PC-3 (cell line): ENCODE measurements around the gene CLEC5A. TPM values are rescaled to one million over a fixed set of nuclear protein-coding genes. Genes with fewer than 3 reads are reported as not detected.

Source experiments
- ATAC-seq: fragments of 200-7000 bp; cut with Tn5 transposase; 2 replicates; pipeline ENCODE4 v1.9.1; 2020; ENCODE audit warnings: mild to moderate bottlenecking, moderate library complexity
- Bru-seq: library from RNA; stranded (reverse); fragments of 400-500 nt; gene quantifications from one replicate; lab custom pipeline; 2021; lab: Mats Ljungman, UMichigan
- BruChase-seq, 2 experiments: library from RNA; stranded (reverse); fragments of 400-500 nt; gene quantifications; one replicate each; lab custom pipeline; 2021; lab: Mats Ljungman, UMichigan
- BruUV-seq: library from RNA; stranded (reverse); fragments of 400-500 nt; replicated peaks from 2 replicates; lab custom pipeline; 2021; lab: Mats Ljungman, UMichigan
- CTCF ChIA-PET: fragments of 300-600 bp; sonication (Branson Sonifier 250); formaldehyde crosslinking; loops from one replicate; lab custom pipeline; 2022; ENCODE audit warnings: antibody characterized with exemption; lab: Charles Lee
- POLR2A ChIA-PET: fragments of 300-600 bp; sonication (Branson Sonifier 250); formaldehyde crosslinking; loops from one replicate; lab custom pipeline; 2022; ENCODE audit warnings: antibody characterized with exemption; ENCODE audit not compliant: unreplicated experiment; lab: Charles Lee
- DNase-seq: peaks from one replicate; pipeline ENCODE4 v3.0.0-alpha.2; 2015
- H2AFZ ChIP-seq: fragments of 300-600 bp; sonication (generic); 2 replicates; pipeline ENCODE4 v1.6.0; 2016; ENCODE audit warnings: antibody characterized with exemption, low read length
- H3F3A ChIP-seq: fragments of 300-600 bp; sonication (generic); one replicate; pipeline ENCODE4 v1.6.0; 2017; ENCODE audit warnings: antibody characterized with exemption, low read length, control low read depth, mild to moderate bottlenecking; ENCODE audit not compliant: unreplicated experiment
- H3K27ac ChIP-seq: fragments of 300-600 bp; sonication (generic); 2 replicates; pipeline ENCODE4 v1.5.1; 2016; ENCODE audit warnings: mild to moderate bottlenecking, low read length
- H3K27me3 ChIP-seq: fragments of 300-600 bp; sonication (generic); 2 replicates; pipeline ENCODE4 v1.6.1; 2016; ENCODE audit warnings: low read length, mixed read lengths
- H3K36me3 ChIP-seq: fragments of 300-600 bp; sonication (generic); 2 replicates; pipeline ENCODE4 v1.6.1; 2016; ENCODE audit warnings: low read depth, mixed run types, low read length, mixed read lengths
- H3K4me1 ChIP-seq: fragments of 300-600 bp; sonication (generic); 2 replicates; pipeline ENCODE4 v1.5.1; 2016; ENCODE audit warnings: low read length; ENCODE audit not compliant: insufficient read depth
- H3K4me2 ChIP-seq: fragments of 300-600 bp; sonication (generic); 2 replicates; pipeline ENCODE4 v1.6.0; 2016; ENCODE audit warnings: low read length
- H3K4me3 ChIP-seq: fragments of 300-600 bp; sonication (generic); 2 replicates; pipeline ENCODE4 v1.5.1; 2016; ENCODE audit warnings: mild to moderate bottlenecking, low read length, mixed read lengths
- H3K79me2 ChIP-seq: fragments of 300-600 bp; sonication (generic); 2 replicates; pipeline ENCODE4 v1.6.1; 2017; ENCODE audit warnings: low read length, mixed read lengths
- H3K9ac ChIP-seq: fragments of 300-600 bp; sonication (generic); 2 replicates; pipeline ENCODE4 v1.6.0; 2016; ENCODE audit warnings: mild to moderate bottlenecking, low read length
- H3K9me2 ChIP-seq: fragments of 300-600 bp; sonication (generic); replicated peaks from 2 replicates; pipeline ENCODE4 v1.6.1; 2016; ENCODE audit warnings: mixed run types, low read length, mixed read lengths
- H3K9me3 ChIP-seq: fragments of 300-600 bp; sonication (generic); 2 replicates; pipeline ENCODE4 v1.6.1; 2016; ENCODE audit warnings: low read length, mixed read lengths
- H4K20me1 ChIP-seq: fragments of 300-600 bp; sonication (generic); 2 replicates; pipeline ENCODE4 v1.6.1; 2016; ENCODE audit warnings: low read length, mixed read lengths
- CTCF ChIP-seq: fragments of 300-600 bp; sonication (generic); conservative IDR thresholded peaks from 2 replicates; pipeline ENCODE4 v1.5.1; 2017; ENCODE audit warnings: antibody characterized with exemption, low read depth, mild to moderate bottlenecking, low read length
- EZH2 ChIP-seq: fragments of 300-600 bp; sonication (generic); IDR thresholded peaks from one replicate; pipeline ENCODE4 v1.6.1; 2017; ENCODE audit warnings: antibody characterized with exemption, mild to moderate bottlenecking, low read length; ENCODE audit not compliant: unreplicated experiment
- EZH2phosphoT487 ChIP-seq: fragments of 300-600 bp; sonication (generic); IDR thresholded peaks from 2 replicates; pipeline ENCODE4 v1.6.1; 2018; ENCODE audit warnings: mild to moderate bottlenecking, antibody characterized with exemption, low read length, borderline replicate concordance
- intact Hi-C: fragments of 100-400 bp; cut with micrococcal nuclease; formaldehyde crosslinking; loops from 2 replicates; pipeline ENCODE4 v1.9.0; 2023
- long read RNA-seq: library from polyadenylated mRNA; unstranded; transcript quantifications from one replicate; pipeline ENCODE4 v2.0.0, GENCODE V29; 2021; ENCODE audit not compliant: unreplicated experiment
- total RNA-seq: library from RNA; depleted of rRNA; stranded (reverse); fragments of >200 nt; gene quantifications from 2 replicates; pipeline ENCODE4 v1.2.3, GENCODE V29; 2014; rRNA removed

The CLEC5A gene
- not detected in 2 replicates for total RNA-seq
- Bru-seq, nascent RNA, result not detected
- BruChase-seq, experiment 1, labeled RNA remaining after a 6-hour chase, result percentile 4 among the genes with signal in this experiment
- not detected for BruChase-seq, experiment 2, labeled RNA remaining after a 2-hour chase
- long read RNA-seq, result 0 reads

DNA sequence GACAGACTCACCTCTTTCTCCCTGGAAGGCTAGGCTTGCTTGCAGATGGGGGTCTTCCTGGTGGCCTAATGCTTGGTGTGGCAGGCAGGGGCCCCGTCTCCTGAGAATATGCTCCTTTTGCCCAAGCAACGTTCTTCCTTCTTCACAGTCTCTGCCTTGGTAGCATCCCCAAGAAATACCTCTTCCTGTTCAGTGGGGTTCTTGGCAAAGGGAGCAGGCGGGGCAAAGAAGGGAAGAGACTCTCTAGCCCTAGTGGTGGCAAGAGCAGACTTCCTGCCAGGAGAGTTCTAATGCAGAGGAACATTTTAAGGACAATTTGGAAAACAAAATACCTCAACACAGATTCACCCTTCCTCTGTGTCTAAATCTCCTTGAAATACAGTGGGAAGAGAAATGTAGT lies at the start of gene CLEC5A:
CLEC5A (minus strand) TSS at position 179 of the 400 bp plus-strand sequence. CDS start 682 bp downstream, outside the sequence.
- ChIA-PET CTCF (no interaction called here), POLR2A (no interaction called here)
- no TSS peak for BruUV-seq
- H3K9me2 ChIP-seq, result no peaks in the 10 kb centered on the region
- H3K4me3 ChIP-seq, result no peak within 1 kb of the TSS
- no peak within 1 kb of the TSS for H3K9ac ChIP-seq
- DNase-seq (no peak), ATAC-seq (no peak)
- no peaks in the 10 kb centered on the region for H3K9me3 ChIP-seq
- no peaks in the 10 kb centered on the region for H3K4me1 ChIP-seq
- H4K20me1 ChIP-seq, result no peaks in the 10 kb centered on the region
- intact Hi-C loops, result no loop called here
- no peaks in the 10 kb centered on the region for H3F3A ChIP-seq
- no peaks in the 10 kb centered on the region for H3K27me3 ChIP-seq
- TF ChIP-seq EZH2, result no peak
- no peak for TF ChIP-seq CTCF
- no peak for TF ChIP-seq EZH2phosphoT487
- H3K27ac ChIP-seq, result no peak within 1 kb of the TSS
- no peaks in the 10 kb centered on the region for H3K79me2 ChIP-seq
- H3K4me2 ChIP-seq, result no peak within 1 kb of the TSS
- H3K36me3 ChIP-seq, result no peaks in the 10 kb centered on the region
- no peak within 1 kb of the TSS for H2AFZ ChIP-seq

DNA sequence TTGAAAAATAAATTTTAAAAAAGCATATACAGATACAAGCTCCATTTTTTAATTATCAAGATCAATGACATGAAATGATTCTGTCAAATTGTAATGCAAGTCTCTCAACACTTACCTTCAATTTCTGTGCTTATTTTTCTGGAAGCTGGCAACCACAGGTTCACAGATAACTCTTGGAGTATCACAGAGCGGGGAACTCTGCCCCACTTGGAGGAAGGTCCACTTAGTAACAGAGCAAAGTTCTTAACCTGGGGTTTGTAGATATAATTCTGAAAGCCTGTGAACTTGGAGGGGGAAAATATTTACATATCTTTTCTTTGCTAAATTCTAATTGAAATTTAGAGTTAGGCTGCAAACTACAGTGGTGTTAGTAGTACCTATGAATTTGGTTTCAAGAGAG lies 46.6 kb upstream of the CLEC5A start:
- H3K27me3 ChIP-seq, result peaks cover 12% of the 10 kb centered on the region
- H4K20me1 ChIP-seq, result no peaks in the 10 kb centered on the region
- intact Hi-C loops, result no loop called here
- ChIA-PET POLR2A (no interaction called here), CTCF (no interaction called here)
- H3K4me1 ChIP-seq, result no peaks in the 10 kb centered on the region
- no peaks in the 10 kb centered on the region for H3K9me3 ChIP-seq
- no TSS peak for BruUV-seq
- no peaks in the 10 kb centered on the region for H3F3A ChIP-seq
- no peaks in the 10 kb centered on the region for H3K36me3 ChIP-seq
- ATAC-seq (no peak), DNase-seq (no peak)
- no peak overlapping the region for H3K27ac ChIP-seq
- TF ChIP-seq CTCF, result no peak
- TF ChIP-seq EZH2phosphoT487, result no peak
- H2AFZ ChIP-seq, result no peak overlapping the region
- H3K9ac ChIP-seq, result no peak overlapping the region
- no peak overlapping the region for H3K4me2 ChIP-seq
- H3K4me3 ChIP-seq, result no peak overlapping the region
- no peaks in the 10 kb centered on the region for H3K79me2 ChIP-seq
- H3K9me2 ChIP-seq, result no peaks in the 10 kb centered on the region

- POLR2A ChIA-PET, result no interaction called here
- DNase-seq, result no peak
Measured at GRCh38 chr7:141992688-141993087, 45.9 kb upstream of the CLEC5A start.

More at GRCh38 chr7:141992688-141993087, 45.9 kb upstream of the CLEC5A start:
- CTCF ChIA-PET, result no interaction called here
- H3K9ac ChIP-seq, result no peak overlapping the region
- intact Hi-C loops, result no loop called here
- peaks cover 12% of the 10 kb centered on the region for H3K27me3 ChIP-seq
- H3K4me2 ChIP-seq, result no peak overlapping the region
- no peaks in the 10 kb centered on the region for H4K20me1 ChIP-seq
- no peaks in the 10 kb centered on the region for H3K9me3 ChIP-seq
- H2AFZ ChIP-seq, result no peak overlapping the region
- no peak for TF ChIP-seq CTCF
- TF ChIP-seq EZH2, result no peak
- no peak for TF ChIP-seq EZH2phosphoT487
- no peaks in the 10 kb centered on the region for H3K36me3 ChIP-seq
- BruUV-seq, result no TSS peak
- H3K9me2 ChIP-seq, result no peaks in the 10 kb centered on the region
- no peaks in the 10 kb centered on the region for H3K79me2 ChIP-seq
- ATAC-seq, result no peak
- H3F3A ChIP-seq, result no peaks in the 10 kb centered on the region
- no peak overlapping the region for H3K27ac ChIP-seq
- no peak overlapping the region for H3K4me3 ChIP-seq
- H3K4me1 ChIP-seq, result no peaks in the 10 kb centered on the region
